ENCODE data around the gene MOB3A.

- TF ChIP-seq SP2 (IDR thresholded peaks at IDR 0.05; ENCODE audit: low read length): no peak
- no peak for TF ChIP-seq EZH2 (IDR thresholded peaks at IDR 0.05; ENCODE audit: low read depth, low read length, severe bottlenecking)
- TF ChIP-seq CTCF (IDR thresholded peaks at IDR 0.05; ENCODE audit: control extremely low read depth in 1 of 3, insufficient read depth in 1 of 3, low read depth in 1 of 3, low read length in 3 of 3): no peak
- no peak for TF ChIP-seq EP300 (IDR thresholded peaks at IDR 0.05; ENCODE audit: borderline replicate concordance in 1 of 2, low read depth in 2 of 2, low read length in 2 of 2)
- TF ChIP-seq POLR2A (IDR thresholded peaks at IDR 0.05; ENCODE audit: control extremely low read depth in 1 of 2, low read depth in 2 of 2, low read length in 2 of 2): no peak
- no peak for TF ChIP-seq TAF1 (IDR thresholded peaks at IDR 0.05; ENCODE audit: low read depth, low read length)
- TF ChIP-seq EGR1 (IDR thresholded peaks at IDR 0.05; ENCODE audit: borderline replicate concordance, low read depth, low read length): no peak
- TF ChIP-seq SRF (IDR thresholded peaks at IDR 0.05; ENCODE audit: low read depth, low read length): no peak
- no peak for TF ChIP-seq POLR2AphosphoS5 (IDR thresholded peaks at IDR 0.05; ENCODE audit: low read depth, low read length)
- no peak for TF ChIP-seq GABPA (IDR thresholded peaks at IDR 0.05; ENCODE audit: borderline replicate concordance, insufficient read depth, low read length)
These were observed 4.0 kb upstream of the MOB3A start for GRCh38 chr19:2099937-2100718.

All from H1 (cell line).